Measurements from ENCODE around the gene KCNQ1. TPM values are rescaled to one million over a fixed set of nuclear protein-coding genes. Genes with fewer than 3 reads are reported as not detected.

Gene KCNQ1
- total RNA-seq, 4 donors from 2014 or later = 3.2 to 12.7 (median 5.5) TPM

DNA sequence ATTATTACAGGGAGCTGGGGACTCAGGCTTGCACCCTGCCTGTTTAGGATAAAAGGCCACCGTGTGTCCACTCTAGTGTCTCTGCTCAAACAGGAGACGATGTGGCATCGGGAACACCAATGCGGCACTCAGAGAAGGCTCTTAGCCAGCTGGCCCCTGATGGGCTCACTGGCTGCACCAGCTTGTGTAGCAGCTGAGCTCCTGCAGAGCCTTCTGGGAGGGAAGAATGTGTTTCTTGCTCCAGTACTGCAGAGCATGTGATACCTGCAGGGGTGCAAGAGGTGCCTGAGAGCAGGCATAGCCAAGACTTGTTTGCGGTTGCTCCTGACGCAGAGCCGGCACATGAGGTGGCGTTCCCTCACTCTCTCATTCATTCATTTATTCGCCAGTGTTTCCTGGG is 299.4 kb downstream of the KCNQ1 start:
- no peak for TF ChIP-seq CTCF (IDR thresholded peaks at IDR 0.05; ENCODE audit: low read depth)

DNA sequence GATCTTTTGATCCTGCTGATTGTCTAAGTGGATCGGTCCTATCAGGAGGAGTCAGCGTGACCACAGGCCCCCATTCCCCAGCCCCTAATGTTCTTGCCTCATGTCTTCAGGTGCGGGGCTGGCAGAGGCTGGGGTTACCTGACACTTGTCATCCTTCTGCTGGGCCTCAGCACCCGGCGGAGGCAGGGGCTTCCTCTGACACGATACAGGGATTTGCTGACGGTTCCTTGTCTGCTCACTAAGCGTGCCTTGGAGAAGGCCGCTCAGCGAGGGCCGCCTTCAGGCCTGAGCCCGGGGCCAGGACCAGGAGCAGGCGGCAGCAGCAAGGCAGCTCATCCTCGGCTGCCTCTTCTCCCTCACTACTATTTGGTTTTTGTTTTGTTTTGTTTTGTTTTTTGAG is 300.7 kb downstream of the KCNQ1 start:
- no peak for TF ChIP-seq CTCF (IDR thresholded peaks at IDR 0.05; ENCODE audit: low read depth)

DNA sequence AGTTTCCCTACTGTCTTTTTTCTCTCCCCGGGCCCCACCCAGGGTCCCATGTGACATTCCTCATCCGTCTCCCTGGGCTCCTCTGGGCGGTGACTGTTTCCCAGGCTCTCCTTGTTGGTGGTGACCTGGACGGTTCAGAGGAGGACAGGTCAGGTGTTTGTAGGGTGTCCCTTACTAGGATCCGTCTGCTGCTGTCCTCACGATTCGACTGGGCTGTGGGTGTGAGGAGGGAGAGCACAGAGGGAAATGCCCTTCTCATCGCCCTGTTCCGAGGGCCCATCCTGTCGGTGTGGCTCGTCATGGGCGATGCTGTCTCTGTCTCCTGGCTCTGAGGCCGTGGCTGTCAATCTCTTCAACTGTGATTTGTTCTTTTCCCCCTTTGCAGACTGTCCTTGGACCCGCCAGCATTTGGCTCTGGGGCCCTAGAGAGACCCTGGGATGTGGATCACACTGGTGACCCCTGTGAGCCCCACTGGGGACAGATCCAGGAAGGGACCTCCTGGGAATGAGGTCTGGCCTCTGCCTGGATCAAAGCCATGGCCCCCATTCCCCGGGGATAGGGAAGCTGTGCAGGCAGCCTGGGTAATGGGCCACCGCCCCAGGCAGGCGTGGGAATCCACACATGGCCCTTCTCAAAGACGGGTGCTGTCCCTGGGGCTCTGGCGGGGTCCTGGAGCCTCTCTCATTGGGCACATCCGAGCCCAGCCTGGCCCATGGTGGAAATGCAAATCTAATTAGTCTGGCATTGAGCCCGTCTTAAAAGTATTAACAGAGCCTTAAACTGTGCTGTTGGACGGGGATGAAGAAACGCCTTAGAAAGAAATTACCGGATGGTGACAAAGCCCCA is 301.8 kb downstream of the KCNQ1 start:
- TF ChIP-seq CTCF (IDR thresholded peaks at IDR 0.05; ENCODE audit: low read depth) = no peak

GRCh38 chr11:2747248-2748027 is 302.6 kb downstream of the KCNQ1 start:
- TF ChIP-seq CTCF (IDR thresholded peaks at IDR 0.05; ENCODE audit: low read depth) = no peak

DNA sequence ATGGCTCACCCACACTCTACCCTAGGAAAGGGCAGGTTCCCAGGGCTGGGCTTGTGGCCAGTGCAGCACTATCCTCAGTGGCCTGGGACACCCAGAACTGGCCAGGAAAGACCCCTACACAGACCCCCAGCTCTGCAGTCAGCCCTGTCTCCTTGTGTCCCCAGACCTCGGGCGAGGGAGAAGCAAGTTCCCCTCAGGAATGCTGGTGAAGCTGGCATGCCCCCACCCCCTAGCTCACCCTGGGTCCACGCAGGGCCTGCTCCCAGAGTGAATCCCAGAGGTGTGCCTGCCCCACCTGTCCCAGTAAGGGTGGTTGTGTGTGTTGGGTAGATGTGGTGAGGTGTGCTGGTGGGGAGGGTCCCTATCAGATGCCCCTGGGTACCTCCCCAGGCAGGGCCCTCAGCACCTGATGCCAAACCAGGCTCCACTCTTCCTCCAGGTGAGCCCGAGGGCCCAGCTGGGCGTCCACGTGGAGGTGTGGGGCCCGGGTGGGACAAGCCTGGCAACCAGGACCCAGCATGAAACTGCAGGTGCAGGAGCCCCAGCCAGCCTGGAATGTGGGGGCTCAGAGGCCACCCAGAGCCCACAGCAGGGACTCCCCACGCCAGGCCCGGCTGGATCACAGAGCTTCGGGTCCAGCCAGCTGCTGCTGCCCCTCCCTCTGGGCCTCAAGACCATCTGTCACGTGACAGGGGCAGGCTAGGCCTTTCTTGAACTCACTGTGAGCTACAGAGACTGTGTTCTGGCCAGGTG is 303.4 kb downstream of the KCNQ1 start:
- TF ChIP-seq CTCF (IDR thresholded peaks at IDR 0.05; ENCODE audit: low read depth) = no peak

GRCh38 chr11:2748814-2749554 is 304.2 kb downstream of the KCNQ1 start:
- TF ChIP-seq CTCF (IDR thresholded peaks at IDR 0.05; ENCODE audit: low read depth) = no peak
